ENCODE results near the gene CSNK2A1. TPM values are rescaled to one million over a fixed set of nuclear protein-coding genes. Genes with fewer than 3 reads are reported as not detected.
"Not testable (repeated sequence)": the region's sequence is repeated elsewhere in the genome, so short reads cannot be mapped to it uniquely, and the experiment has no call there.

The CSNK2A1 gene
- total RNA-seq, 1 experiment from 2014 or later = 229 TPM

DNA sequence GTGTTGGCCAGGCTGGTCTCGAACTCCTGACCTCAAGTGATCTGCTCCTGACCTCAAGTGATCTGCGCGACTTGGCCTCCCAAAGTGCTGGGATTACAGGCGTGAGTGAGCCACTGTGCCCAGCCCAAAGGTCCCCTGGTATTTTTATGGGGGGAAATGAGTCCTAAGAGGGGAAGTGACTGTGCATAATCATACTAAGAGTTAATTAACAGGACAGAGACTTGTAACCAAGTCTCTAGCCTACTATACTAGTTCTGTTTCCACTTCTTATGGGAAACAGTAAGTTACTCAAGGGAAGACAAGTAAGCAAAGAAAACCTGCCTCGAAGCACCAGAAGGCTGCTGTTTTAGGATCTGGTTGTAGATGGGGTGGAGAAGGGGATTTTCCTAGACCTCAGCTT, 38.6 kb upstream of the CSNK2A1 start:
- Histone ChIP-seq H4K91ac (ENCODE audit: insufficient read length, low read depth, low read length) (no peak overlapping the region), H2AK5ac (ENCODE audit: insufficient read length, low read length) (no peak overlapping the region), H3K79me1 (ENCODE audit: insufficient read depth, low read depth, low read length, poor library complexity, severe bottlenecking) (no peaks in the 10 kb centered on the region), H3K4me1 (ENCODE audit: insufficient read depth, low read length) (no peaks in the 10 kb centered on the region; the same call in 1 of the 2 replicates), H3K14ac (ENCODE audit: insufficient read depth, low read length) (no peak overlapping the region), H2AFZ (ENCODE audit: low read length) (no peak overlapping the region), H4K20me1 (ENCODE audit: control insufficient read depth, insufficient read depth, insufficient read length) (no peaks in the 10 kb centered on the region), H2BK15ac (ENCODE audit: low read depth, low read length) (no peak overlapping the region), H2BK20ac (ENCODE audit: low read depth, low read length, poor library complexity, severe bottlenecking) (no peak overlapping the region), H2BK120ac (ENCODE audit: low read depth, low read length, poor library complexity, severe bottlenecking) (no peak overlapping the region), H3K27ac (ENCODE audit: insufficient read length, low read depth, low read length) (no peak overlapping the region), H4K5ac (ENCODE audit: insufficient read length, low read depth, low read length) (no peak overlapping the region), H2BK12ac (ENCODE audit: insufficient read length, low read depth, low read length) (no peak overlapping the region), H3K23ac (ENCODE audit: insufficient read length, low read depth, low read length) (no peak overlapping the region), H2BK5ac (ENCODE audit: insufficient read length, low read length) (no peak overlapping the region), H3K23me2 (ENCODE audit: insufficient read length, low read depth, low read length, poor library complexity, severe bottlenecking) (no peaks in the 10 kb centered on the region), H3K9me3 (ENCODE audit: control insufficient read depth, low read depth, low read length) (no peaks in the 10 kb centered on the region), H3T11ph (ENCODE audit: low read length) (no peak overlapping the region), H3K9ac (ENCODE audit: extremely low read depth, insufficient read length, low read length) (no peak overlapping the region), H3K4me2 (ENCODE audit: insufficient read depth, insufficient read length, low read length) (no peak overlapping the region), H4K8ac (replicated peaks; ENCODE audit: insufficient read length, low read depth, low read length) (no peak overlapping the region), H3K79me2 (ENCODE audit: insufficient read depth, low read length) (no peaks in the 10 kb centered on the region), H3K18ac (ENCODE audit: insufficient read length, low read depth, low read length) (no peak overlapping the region), H3K27me3 (ENCODE audit: insufficient read depth, low read length) (no peaks in the 10 kb centered on the region), H3K4ac (ENCODE audit: low read depth, low read length) (no peak overlapping the region), H3K56ac (ENCODE audit: insufficient read length, low read depth, low read length) (no peak overlapping the region)
- Mint-ChIP-seq H3K9me3 (no peaks in the 10 kb centered on the region), H3K4me3 (no peak overlapping the region), H3K36me3 (ENCODE audit: insufficient read depth in 1 of 3, low read depth in 3 of 3) (no peaks in the 10 kb centered on the region), H3K27me3 (ENCODE audit: low read depth) (peaks cover 2% of the 10 kb centered on the region), H3K27ac (peak overlapping the region in 2 of 3 experiments; percentile 21 to 85; a peak in 3 of 7 replicates), H3K4me1 (peaks cover 5 to 8% of the 10 kb centered on the region in 2 experiments)
- TF ChIP-seq, protein P1, sequence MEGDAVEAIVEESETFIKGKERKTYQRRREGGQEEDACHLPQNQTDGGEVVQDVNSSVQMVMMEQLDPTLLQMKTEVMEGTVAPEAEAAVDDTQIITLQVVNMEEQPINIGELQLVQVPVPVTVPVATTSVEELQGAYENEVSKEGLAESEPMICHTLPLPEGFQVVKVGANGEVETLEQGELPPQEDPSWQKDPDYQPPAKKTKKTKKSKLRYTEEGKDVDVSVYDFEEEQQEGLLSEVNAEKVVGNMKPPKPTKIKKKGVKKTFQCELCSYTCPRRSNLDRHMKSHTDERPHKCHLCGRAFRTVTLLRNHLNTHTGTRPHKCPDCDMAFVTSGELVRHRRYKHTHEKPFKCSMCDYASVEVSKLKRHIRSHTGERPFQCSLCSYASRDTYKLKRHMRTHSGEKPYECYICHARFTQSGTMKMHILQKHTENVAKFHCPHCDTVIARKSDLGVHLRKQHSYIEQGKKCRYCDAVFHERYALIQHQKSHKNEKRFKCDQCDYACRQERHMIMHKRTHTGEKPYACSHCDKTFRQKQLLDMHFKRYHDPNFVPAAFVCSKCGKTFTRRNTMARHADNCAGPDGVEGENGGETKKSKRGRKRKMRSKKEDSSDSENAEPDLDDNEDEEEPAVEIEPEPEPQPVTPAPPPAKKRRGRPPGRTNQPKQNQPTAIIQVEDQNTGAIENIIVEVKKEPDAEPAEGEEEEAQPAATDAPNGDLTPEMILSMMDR (conservative IDR thresholded peaks at IDR 0.05) = no peak
- no peak for DNase-seq
- WGBS (ENCODE audit: extremely low coverage, insufficient read length, low lambda C conversion rate) = no CpG with 5 or more reads among the region's 5 CpGs

DNA sequence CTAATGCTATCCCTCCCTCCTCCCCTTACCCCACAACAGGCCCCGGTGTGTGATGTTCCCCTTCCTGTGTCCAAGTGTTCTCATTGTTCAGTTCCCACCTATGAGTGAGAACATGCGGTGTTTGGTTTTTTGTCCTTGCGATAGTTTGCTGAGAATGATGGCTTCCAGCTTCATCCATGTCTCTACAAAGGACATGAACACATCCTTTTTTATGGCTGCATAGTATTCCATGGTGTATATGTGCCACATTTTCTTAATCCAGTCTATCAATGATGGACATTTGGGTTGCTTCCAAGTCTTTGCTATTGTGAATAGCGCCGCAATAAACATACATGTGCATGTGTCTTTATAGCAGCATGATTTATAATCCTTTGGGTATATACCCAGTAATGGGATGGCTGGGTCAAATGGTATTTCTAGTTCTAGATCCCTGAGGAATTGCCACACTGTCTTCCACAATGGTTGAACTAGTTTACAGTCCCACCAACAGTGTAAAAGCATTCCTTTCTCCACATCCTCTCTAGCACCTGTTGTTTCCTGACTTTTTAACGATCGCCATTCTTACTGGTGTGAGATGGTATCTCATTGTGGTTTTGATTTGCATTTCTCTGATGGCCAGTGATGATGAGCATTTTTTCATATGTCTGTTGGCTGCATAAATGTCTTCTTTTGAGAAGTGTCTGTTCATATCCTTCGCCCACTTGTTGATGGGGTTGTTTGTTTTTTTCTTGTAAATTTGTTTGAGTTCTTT, 35.5 kb upstream of the CSNK2A1 start:
- H3K27ac ChIP-seq (ENCODE audit: insufficient read length, low read depth, low read length); H3K9ac ChIP-seq (ENCODE audit: extremely low read depth, insufficient read length, low read length); H4K20me1 ChIP-seq (ENCODE audit: control insufficient read depth, insufficient read depth, insufficient read length); H3K9me3 ChIP-seq (ENCODE audit: control insufficient read depth, low read depth, low read length); H2BK120ac ChIP-seq (ENCODE audit: low read depth, low read length, poor library complexity, severe bottlenecking); H3K79me1 ChIP-seq (ENCODE audit: insufficient read depth, low read depth, low read length, poor library complexity, severe bottlenecking); H3K9me3 Mint-ChIP-seq; H3K23ac ChIP-seq (ENCODE audit: insufficient read length, low read depth, low read length); H2BK5ac ChIP-seq (ENCODE audit: insufficient read length, low read length); H2BK15ac ChIP-seq (ENCODE audit: low read depth, low read length); H2AK5ac ChIP-seq (ENCODE audit: insufficient read length, low read length); H3K27me3 Mint-ChIP-seq (ENCODE audit: low read depth); H3K36me3 Mint-ChIP-seq (ENCODE audit: insufficient read depth in 1 of 3, low read depth in 3 of 3); H3T11ph ChIP-seq (ENCODE audit: low read length); H2BK12ac ChIP-seq (ENCODE audit: insufficient read length, low read depth, low read length); H3K56ac ChIP-seq (ENCODE audit: insufficient read length, low read depth, low read length); H4K5ac ChIP-seq (ENCODE audit: insufficient read length, low read depth, low read length); H2BK20ac ChIP-seq (ENCODE audit: low read depth, low read length, poor library complexity, severe bottlenecking); H4K91ac ChIP-seq (ENCODE audit: insufficient read length, low read depth, low read length); H3K79me2 ChIP-seq (ENCODE audit: insufficient read depth, low read length); H4K8ac ChIP-seq (replicated peaks; ENCODE audit: insufficient read length, low read depth, low read length); H3K4me3 Mint-ChIP-seq; H3K4me2 ChIP-seq (ENCODE audit: insufficient read depth, insufficient read length, low read length); H3K4me1 ChIP-seq (ENCODE audit: insufficient read depth, low read length); H3K27me3 ChIP-seq (ENCODE audit: insufficient read depth, low read length); H3K27ac Mint-ChIP-seq; H2AFZ ChIP-seq (ENCODE audit: low read length); H3K18ac ChIP-seq (ENCODE audit: insufficient read length, low read depth, low read length); H3K23me2 ChIP-seq (ENCODE audit: insufficient read length, low read depth, low read length, poor library complexity, severe bottlenecking); H3K14ac ChIP-seq (ENCODE audit: insufficient read depth, low read length); H3K4ac ChIP-seq (ENCODE audit: low read depth, low read length); DNase-seq: not testable (repeated sequence)
- peaks cover 21 to 25% of the 10 kb centered on the region in 2 experiments for H3K4me1 Mint-ChIP-seq
- no CpG with 5 or more reads among the region's 8 CpGs for WGBS (ENCODE audit: extremely low coverage, insufficient read length, low lambda C conversion rate)
